Left renal pelvis (tissue), 4 donors: ENCODE data around the gene PGGHG. TPM values are rescaled to one million over a fixed set of nuclear protein-coding genes. Genes with fewer than 3 reads are reported as not detected.
"Not testable (repeated sequence)": the region's sequence is repeated elsewhere in the genome, so short reads cannot be mapped to it uniquely, and the experiment has no call there.

ENCODE experiments used
- DNase-seq, 4 donors: peaks; one replicate each; pipeline ENCODE4 v3.0.0-alpha.2; 2013; ENCODE audit warnings: low read depth in 4 of 4, low spot score in 3 of 4
- polyA plus RNA-seq, 4 donors: library from polyadenylated mRNA; unstranded; fragments of 120-200 nt; gene quantifications; one replicate each; pipeline ENCODE4 v1.2.1, GENCODE V29; 2013; ENCODE audit not compliant: insufficient read length in 4 of 4

PGGHG gene
- polyA plus RNA-seq, 4 donors = 8.3 to 25.1 (median 16.7) TPM

DNA sequence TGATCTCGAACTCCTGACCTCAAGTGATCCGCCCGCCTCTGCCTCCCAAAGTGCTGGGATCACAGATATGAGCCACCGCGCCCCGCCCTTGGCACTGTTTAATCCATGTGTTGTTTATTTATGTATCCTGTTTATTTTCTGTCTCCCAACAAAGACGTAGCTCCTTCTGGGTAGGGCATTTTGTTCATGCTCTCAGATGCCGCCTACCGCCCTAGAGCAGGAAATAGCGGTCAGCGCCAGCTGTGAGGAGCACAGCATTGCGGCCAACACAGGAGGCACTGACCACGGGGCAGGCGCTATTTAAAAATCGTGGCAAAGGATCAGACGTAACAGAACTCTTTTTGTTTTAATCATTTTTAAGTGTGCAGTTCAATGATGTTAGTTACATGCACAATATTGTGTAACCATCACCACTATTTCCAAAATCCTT lies 20.2 kb upstream of the PGGHG start:
- not testable (repeated sequence) for DNase-seq

DNA sequence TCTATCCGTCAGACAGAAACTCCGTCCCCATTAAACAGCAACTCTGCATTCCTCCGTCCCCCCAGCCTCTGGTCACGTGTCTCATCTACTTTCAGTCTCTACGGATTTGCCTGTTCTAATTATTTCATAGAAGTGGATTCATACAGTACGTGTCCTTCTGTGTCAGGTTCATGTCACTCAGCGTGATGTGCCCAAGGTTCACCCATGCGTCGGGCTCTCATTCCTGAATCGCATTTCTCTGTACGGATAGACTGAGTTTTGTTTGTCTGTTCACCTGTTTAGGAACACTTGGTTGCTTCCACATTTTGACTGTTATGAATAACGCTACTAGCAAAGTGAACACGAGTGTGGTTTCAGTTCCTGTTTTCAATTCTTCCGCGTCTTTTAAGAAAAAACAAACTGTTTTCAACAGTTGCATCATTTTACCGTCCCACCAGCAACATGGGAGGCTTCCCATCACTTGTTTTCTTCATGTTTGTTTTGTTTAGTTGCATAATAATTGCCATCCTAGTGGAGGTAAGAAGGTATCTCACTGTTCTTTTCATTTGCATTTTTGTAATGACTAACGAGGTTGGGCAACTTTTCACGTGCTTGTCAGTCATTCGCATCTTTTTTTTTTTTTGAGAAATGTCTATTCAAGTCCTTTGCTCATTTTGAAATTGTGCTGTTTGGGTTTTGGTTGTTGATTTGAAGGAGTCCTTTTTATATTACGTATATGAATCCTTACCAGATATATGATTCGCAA lies 19.6 kb upstream of the PGGHG start:
- no peak for DNase-seq

DNA sequence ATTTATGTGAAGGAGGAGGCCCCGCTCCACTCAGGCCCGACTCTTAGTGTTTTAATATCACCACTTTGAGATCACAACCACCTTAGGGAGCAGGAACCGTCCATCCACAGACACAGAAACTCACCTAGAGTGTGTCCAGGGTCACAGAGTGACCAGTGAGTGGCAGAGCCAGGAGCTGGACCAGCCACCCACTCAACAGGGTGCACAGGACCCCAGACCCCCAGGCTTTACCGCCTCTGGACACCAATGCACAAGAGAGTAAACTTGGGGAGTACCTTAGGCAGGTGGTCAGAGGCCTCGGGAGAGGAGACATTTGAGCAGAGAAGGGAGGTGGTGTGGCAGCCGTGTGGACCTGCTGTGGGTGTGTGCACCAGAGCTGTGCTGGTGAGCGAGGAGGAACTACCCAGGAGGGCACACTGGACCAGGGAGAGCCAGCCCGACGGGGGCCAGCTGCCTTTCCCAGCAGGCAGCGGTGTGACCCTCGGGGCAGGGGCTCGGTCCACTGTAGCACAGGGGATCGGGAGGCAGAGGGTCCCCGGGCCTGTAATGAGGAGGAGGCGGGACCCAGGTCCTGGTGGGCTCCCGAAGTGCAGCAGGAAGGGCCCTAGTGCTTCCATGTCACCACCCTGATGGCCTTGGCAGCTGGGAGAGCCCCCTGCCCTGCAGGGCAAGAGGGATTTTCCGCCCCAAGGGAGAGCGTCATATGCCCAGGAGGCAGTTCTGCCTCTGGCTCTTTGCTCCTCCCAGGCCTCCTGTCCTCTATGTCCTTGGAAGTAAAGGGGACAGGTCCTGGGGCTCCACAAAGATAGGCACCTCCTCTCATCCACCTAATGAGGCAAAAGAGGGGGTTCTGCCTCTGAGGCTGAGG lies 18.2 kb upstream of the PGGHG start:
- DNase-seq = no peak

DNA sequence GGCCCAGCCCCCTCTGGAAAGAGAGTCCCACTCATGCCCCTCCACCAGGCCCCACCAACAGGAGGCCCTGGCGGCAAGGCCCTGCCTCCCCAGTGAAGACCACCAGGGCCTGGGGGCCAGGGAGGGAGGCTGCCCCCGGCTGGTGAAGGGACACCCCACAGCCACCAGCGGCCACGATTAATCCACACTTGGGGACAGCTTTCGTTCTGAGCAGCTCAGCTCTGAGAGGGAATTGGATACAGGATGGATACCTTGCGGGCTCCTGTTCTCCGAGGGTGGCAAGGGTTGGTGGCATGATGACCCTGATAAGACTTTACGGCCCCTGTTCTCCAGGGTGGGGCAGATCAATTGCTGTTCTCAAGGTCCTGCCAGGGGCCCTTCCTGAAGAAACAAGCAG lies 17.6 kb upstream of the PGGHG start:
- no peak for DNase-seq

DNA sequence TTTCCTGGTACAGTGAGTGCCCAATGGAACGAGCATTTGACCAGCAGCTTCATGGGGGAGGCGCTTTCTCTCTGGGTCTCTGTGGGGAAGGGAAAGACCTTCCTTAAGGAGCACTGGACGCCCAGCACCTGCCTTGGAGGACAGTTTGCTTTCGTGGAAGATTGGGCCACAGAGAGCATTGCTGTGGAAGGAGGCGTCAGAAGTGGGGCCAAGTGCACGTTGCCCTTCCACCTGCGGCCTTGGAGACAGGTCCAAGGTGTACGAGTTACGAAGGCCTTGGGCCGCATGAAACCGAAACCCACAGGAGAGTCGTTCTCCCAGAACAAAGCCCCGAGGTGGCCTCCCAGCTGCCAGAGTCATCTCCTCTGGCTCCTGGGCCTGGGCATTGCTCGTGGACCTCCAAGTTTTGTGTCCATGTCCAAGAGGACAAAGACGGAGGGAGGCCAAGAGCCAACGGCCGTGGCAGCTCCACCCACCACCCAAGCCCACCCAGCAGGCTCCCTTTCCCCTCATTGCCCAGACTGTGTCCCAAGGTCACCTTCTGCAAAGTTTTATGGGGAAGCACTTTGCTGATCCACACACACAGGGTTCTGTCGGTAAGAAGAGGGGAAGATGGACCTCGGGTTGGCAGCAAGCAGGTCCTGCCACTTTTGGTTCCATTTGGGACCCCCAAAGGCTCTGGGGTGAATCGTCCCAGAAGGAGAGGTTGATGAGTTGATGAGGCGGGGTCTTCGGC lies 16.6 kb upstream of the PGGHG start:
- no peak for DNase-seq

DNA sequence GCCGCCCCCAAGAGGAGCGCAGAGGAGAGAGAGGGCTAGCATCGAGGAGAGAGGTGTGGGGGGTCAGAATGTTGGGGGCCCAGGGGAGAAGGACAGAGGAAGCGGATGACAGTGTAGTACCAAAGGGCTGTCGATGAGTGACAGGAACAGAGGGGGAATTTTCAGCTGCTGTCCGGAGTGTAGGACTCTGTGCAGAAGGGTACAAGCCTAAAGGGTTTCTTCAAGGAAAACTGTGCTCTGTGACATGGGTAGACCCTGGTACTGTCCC lies 16.1 kb upstream of the PGGHG start:
- no peak for DNase-seq

DNA sequence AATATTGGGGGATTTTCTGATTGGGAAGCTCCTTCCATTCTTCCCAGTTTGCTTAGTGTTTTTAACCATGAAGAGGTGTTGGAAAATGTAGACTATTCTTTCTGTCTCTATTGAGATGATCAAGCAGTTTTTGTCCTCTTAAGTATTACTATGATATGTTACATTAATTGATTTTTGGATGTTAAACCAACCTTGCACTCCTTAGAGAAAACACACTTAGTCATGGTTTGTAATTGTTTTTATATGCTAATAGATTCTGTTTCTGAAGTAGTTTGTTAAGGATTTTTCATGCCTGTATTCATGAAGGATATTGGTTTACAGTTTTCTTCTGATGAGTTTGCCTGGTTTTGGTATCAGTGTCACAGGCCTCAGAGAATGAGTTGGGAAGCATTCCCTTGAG lies 12.7 kb upstream of the PGGHG start:
- DNase-seq = no peak

DNA sequence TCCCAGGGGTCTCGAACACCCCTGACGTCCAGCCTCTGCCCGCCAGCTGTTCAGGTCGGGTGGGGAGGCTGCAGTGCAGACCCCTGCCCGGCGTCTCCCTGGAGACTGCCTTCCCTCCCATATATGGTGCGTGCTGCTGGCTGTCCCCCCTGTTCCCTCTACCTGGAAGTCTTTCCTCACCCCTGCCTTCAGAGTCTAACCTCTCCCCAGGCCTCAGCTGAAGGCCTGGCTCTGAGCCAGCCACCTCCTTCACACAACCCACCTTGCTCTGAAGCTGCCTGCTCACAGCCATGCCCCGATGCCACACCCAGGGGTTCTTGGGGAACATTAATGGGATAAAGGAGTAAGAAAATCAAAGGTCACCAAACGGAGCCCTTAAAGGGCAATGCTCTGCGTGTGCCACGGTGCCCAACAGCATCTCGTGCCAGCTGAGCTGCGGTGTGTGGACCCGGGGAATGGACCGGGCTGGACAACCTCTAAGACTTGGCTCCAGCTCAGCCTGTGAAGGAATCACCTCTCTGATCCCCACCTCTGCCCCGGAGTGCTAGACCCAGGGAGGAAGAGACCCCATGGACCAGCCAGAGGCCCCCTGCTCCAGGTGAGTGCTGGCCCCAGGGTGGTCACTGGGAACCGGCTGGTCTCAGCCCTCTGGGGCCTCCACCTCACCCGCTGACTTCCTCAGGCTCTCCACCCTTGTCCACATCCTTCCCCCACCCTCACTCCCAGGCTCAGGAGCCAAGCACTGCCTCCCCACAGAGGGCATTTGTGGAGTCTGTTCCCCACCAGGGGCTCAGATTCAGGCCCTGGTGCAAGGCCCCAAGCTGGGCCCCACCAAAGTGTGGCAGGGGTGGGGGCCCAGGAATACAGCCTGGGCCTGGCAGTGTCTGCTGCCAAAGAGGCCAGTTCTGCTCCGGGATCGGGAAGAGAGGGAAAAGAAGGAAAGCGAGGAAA lies 10.7 kb upstream of the PGGHG start, which contains the start of gene NLRP6:
Gene NLRP6, plus strand, starts transcription at position 407 of the 951 bp plus-strand sequence. Its CDS starts 163 bp downstream, at position 570.
- no peak for DNase-seq

DNA sequence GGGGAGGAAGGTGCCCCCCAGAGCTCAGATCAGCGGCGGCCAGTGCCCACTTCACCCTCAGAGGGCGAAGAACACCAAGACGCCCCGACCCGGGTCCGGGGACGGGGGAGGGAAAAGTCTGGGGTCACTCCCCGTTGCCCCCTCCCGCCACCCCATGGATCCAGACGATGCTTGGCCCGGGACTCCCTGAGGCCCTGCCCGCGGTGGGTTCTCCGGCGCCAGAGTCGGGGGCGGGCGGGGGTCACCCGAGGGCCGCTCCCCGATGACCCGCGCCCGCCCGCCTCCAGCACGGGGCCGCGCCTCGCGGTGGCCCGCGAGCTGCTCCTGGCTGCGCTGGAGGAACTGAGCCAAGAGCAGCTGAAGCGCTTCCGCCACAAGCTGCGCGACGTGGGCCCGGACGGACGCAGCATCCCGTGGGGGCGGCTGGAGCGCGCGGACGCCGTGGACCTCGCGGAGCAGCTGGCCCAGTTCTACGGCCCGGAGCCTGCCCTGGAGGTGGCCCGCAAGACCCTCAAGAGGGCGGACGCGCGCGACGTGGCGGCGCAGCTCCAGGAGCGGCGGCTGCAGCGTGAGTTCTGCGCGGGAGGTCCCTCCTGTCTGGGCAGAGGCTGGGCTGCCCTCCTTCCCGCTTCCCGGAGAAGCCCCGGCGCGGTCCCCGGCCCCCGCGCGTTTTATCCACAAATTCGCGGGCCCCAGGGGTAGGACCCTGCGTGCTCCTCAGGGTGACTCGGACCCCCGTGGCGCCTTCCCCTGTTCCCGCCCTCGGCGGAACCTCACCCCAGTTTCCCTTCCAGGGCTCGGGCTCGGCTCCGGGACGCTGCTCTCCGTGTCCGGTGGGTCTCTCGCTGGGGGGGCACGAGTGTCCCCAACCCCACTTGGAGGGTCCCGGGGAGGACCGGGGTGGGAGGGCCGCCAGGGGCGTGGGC lies 9.6 kb upstream of the PGGHG start:
- no peak for DNase-seq

DNA sequence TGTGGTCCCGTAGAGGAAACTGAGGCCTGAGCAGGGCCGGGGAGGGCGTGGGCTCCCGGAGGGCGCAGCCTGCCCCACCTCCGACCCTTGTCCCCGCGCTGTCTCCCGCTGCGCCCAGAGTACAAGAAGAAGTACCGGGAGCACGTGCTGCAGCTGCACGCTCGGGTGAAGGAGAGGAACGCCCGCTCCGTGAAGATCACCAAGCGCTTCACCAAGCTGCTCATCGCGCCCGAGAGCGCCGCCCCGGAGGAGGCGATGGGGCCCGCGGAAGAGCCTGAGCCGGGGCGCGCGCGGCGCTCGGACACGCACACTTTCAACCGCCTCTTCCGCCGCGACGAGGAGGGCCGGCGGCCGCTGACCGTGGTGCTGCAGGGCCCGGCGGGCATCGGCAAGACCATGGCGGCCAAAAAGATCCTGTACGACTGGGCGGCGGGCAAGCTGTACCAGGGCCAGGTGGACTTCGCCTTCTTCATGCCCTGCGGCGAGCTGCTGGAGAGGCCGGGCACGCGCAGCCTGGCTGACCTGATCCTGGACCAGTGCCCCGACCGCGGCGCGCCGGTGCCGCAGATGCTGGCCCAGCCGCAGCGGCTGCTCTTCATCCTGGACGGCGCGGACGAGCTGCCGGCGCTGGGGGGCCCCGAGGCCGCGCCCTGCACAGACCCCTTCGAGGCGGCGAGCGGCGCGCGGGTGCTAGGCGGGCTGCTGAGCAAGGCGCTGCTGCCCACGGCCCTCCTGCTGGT lies 8.8 kb upstream of the PGGHG start:
- no peak for DNase-seq

DNA sequence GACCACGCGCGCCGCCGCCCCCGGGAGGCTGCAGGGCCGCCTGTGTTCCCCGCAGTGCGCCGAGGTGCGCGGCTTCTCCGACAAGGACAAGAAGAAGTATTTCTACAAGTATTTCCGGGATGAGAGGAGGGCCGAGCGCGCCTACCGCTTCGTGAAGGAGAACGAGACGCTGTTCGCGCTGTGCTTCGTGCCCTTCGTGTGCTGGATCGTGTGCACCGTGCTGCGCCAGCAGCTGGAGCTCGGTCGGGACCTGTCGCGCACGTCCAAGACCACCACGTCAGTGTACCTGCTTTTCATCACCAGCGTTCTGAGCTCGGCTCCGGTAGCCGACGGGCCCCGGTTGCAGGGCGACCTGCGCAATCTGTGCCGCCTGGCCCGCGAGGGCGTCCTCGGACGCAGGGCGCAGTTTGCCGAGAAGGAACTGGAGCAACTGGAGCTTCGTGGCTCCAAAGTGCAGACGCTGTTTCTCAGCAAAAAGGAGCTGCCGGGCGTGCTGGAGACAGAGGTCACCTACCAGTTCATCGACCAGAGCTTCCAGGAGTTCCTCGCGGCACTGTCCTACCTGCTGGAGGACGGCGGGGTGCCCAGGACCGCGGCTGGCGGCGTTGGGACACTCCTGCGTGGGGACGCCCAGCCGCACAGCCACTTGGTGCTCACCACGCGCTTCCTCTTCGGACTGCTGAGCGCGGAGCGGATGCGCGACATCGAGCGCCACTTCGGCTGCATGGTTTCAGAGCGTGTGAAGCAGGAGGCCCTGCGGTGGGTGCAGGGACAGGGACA lies 8.0 kb upstream of the PGGHG start:
- DNase-seq = no peak

DNA sequence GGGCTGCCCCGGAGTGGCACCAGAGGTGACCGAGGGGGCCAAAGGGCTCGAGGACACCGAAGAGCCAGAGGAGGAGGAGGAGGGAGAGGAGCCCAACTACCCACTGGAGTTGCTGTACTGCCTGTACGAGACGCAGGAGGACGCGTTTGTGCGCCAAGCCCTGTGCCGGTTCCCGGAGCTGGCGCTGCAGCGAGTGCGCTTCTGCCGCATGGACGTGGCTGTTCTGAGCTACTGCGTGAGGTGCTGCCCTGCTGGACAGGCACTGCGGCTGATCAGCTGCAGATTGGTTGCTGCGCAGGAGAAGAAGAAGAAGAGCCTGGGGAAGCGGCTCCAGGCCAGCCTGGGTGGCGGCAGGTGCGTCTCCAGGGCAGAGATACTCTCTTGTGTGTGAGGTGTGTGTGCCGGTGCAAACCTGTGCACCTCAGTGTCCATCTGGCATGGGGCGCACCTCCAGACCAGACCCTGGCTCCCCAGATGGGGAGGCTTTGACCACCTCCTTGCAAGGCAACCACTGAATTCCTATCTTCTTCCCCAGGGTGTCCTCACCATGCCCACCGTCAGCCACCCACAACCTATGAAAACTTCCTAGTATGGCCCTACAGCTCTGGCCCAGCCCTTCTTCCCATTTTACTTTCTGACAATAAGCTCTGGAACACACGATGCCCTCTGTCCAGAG lies 7.3 kb upstream of the PGGHG start:
- DNase-seq = no peak

DNA sequence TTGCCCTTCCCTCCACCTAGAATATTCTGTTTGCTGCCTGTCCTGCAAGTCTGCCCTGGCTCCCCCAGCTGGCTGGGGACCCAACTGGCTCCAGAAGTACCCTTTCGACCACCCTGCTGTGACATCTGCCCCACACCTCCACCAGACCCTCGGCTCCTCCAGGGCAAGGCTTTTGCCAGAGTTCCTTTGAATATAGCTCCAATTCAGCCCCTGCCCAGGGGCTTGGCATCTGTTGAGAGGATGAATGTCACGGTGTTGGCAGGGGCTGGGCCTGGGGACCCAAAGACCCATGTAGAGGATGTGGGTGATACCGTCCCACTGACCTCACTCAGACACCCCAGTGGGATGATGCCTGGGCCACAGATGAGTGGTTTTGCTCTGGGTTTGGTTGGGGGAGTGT lies 6.8 kb upstream of the PGGHG start:
- no peak for DNase-seq

DNA sequence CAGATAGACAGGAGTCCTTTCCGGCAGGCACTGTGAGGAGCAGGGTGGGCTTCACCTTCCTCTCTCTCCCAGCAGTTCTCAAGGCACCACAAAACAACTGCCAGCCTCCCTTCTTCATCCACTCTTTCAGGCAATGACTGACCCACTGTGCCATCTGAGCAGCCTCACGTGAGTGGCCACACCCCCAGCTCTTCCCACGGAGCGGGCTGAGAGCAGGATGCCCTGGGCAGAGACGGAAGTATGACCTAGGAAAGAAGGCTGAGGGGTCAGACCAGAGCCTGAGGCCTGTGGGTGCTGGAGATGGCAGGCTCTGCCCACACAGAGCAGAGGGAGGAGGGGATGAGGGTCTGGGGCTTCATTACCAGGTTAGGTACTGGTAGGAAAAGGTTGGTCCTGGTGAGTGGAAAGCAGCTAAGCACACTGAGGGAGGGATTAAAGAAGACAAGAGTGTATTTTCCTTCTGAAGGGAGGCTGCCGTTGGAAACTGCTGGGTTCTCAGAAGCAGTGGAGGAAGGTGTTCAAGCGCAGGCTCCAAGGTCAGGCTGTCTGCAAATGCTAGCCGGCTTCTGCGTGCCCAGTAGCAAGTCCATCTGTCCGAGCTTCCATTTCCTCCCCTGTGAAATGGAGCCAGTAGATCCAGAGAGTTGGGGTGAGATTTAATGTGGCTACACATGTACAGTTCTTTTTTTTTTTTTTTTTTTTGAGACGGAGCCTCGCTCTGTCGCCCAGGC lies 6.1 kb upstream of the PGGHG start:
- no peak for DNase-seq

DNA sequence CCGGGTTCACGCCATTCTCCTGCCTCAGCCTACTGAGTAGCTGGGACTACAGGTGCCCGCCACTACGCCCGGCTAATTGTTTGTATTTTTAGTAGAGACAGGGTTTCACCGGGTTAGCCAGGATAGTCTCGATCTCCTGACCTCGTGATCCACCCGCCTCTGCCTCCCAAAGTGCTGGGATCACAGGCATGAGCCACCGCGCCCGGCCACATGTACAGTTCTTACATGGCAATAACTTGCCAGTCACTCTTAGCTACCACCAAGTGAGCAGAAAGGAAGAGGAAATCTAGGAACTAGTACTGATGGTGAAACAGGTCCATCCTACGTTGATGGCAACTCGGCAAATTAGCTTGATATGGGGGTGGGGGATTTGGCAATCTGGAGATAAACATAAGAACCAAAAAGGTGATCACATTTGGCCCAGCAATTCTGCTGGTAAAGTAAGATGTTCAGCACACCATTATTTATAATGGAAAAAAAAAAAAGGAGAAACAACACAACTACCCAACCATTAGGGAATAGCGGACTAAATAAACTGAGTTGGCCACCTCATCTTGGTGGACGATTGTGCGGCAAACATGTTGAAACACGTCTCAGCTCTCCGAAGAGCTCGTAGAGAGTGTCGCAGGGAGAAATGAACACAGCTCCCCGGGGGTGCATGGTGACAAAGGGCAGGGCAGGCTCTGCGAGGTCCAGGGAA lies 5.4 kb upstream of the PGGHG start:
- DNase-seq = no peak
